ENCODE measurements around the gene EFHB. TPM values are rescaled to one million over a fixed set of nuclear protein-coding genes. Genes with fewer than 3 reads are reported as not detected.

Gene EFHB
- total and polyA plus RNA-seq, 2 of the 13 experiments (the other 11 are each of a cell fraction or from before 2014, with no cell fraction given): 0.15 to 0.42 TPM

DNA sequence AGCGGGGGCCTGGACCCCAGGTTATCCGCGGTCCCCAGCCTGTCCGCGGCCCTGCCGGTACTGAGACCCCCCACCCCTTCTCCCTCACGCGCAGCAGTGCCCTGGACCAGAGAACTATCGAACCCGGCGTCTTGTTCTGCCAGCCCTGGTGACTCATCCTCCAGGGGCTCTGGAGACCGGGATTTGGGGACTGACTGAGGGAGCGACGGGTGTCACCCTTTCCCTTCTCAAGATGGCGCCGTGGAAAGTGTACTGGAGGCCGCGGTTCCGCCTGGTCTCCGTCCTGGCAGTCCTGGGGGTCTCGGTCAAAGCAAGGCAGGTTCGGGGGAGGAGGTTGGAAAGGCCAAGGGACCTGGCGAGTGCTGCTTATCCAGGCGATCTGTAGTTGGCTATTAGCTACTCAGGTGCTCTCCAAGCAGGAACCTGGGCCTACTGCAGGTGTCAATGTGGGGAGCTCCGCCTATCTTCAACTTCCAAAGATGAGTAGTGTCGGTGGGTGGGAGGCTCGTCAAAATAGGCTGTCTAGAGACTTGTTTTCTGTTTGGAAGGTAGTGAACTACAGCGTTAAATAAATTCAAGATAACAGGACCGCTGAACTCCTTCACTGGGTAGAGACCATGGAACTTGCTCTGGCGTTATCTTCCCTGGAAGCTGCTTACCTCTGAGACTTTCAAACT, 13.7 kb upstream of the EFHB start (continued):
- no peak for TF ChIP-seq ZNF607 (CRISPR knock-in tag; IDR thresholded peaks at IDR 0.05; ENCODE audit: borderline replicate concordance)
- peak; percentile 15; the same call in 1 of the 2 replicates for TF ChIP-seq HDAC1 (CRISPR knock-in tag; IDR thresholded peaks at IDR 0.05)
- no peak for TF ChIP-seq ZSCAN22 (CRISPR knock-in tag; IDR thresholded peaks at IDR 0.05)
- TF ChIP-seq, protein P1, sequence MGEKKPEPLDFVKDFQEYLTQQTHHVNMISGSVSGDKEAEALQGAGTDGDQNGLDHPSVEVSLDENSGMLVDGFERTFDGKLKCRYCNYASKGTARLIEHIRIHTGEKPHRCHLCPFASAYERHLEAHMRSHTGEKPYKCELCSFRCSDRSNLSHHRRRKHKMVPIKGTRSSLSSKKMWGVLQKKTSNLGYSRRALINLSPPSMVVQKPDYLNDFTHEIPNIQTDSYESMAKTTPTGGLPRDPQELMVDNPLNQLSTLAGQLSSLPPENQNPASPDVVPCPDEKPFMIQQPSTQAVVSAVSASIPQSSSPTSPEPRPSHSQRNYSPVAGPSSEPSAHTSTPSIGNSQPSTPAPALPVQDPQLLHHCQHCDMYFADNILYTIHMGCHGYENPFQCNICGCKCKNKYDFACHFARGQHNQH (CRISPR knock-in tag; IDR thresholded peaks at IDR 0.05): no peak
- TF ChIP-seq NR2F6 (IDR thresholded peaks at IDR 0.05): no peak
- no peak for TF ChIP-seq NR2F6 (CRISPR knock-in tag; IDR thresholded peaks at IDR 0.05)
- no peak for TF ChIP-seq ZNF326 (CRISPR knock-in tag; IDR thresholded peaks at IDR 0.05; ENCODE audit: borderline replicate concordance)
- TF ChIP-seq ZNF792 (CRISPR knock-in tag; IDR thresholded peaks at IDR 0.05): no peak
- TF ChIP-seq, protein P2, sequence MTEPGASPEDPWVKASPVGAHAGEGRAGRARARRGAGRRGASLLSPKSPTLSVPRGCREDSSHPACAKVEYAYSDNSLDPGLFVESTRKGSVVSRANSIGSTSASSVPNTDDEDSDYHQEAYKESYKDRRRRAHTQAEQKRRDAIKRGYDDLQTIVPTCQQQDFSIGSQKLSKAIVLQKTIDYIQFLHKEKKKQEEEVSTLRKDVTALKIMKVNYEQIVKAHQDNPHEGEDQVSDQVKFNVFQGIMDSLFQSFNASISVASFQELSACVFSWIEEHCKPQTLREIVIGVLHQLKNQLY (CRISPR knock-in tag; IDR thresholded peaks at IDR 0.05): no peak
- no peak for TF ChIP-seq ZFP41 (CRISPR knock-in tag; IDR thresholded peaks at IDR 0.05; ENCODE audit: borderline replicate concordance)
- TF ChIP-seq MED8 (CRISPR knock-in tag; IDR thresholded peaks at IDR 0.05; ENCODE audit: insufficient replicate concordance): no peak
- no peak for TF ChIP-seq ZBTB42 (CRISPR knock-in tag; IDR thresholded peaks at IDR 0.05)
- TF ChIP-seq ZNF235 (CRISPR knock-in tag; IDR thresholded peaks at IDR 0.05; ENCODE audit: borderline replicate concordance): no peak; the same call in 1 of the 2 replicates
- TF ChIP-seq ZNF773 (CRISPR knock-in tag; IDR thresholded peaks at IDR 0.05; ENCODE audit: borderline replicate concordance): no peak
- TF ChIP-seq, protein P3, sequence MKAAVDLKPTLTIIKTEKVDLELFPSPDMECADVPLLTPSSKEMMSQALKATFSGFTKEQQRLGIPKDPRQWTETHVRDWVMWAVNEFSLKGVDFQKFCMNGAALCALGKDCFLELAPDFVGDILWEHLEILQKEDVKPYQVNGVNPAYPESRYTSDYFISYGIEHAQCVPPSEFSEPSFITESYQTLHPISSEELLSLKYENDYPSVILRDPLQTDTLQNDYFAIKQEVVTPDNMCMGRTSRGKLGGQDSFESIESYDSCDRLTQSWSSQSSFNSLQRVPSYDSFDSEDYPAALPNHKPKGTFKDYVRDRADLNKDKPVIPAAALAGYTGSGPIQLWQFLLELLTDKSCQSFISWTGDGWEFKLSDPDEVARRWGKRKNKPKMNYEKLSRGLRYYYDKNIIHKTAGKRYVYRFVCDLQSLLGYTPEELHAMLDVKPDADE (CRISPR knock-in tag; IDR thresholded peaks at IDR 0.05): no peak
- TF ChIP-seq HMG20A (CRISPR knock-in tag; IDR thresholded peaks at IDR 0.05; ENCODE audit: borderline replicate concordance): no peak
- TF ChIP-seq, protein P4, sequence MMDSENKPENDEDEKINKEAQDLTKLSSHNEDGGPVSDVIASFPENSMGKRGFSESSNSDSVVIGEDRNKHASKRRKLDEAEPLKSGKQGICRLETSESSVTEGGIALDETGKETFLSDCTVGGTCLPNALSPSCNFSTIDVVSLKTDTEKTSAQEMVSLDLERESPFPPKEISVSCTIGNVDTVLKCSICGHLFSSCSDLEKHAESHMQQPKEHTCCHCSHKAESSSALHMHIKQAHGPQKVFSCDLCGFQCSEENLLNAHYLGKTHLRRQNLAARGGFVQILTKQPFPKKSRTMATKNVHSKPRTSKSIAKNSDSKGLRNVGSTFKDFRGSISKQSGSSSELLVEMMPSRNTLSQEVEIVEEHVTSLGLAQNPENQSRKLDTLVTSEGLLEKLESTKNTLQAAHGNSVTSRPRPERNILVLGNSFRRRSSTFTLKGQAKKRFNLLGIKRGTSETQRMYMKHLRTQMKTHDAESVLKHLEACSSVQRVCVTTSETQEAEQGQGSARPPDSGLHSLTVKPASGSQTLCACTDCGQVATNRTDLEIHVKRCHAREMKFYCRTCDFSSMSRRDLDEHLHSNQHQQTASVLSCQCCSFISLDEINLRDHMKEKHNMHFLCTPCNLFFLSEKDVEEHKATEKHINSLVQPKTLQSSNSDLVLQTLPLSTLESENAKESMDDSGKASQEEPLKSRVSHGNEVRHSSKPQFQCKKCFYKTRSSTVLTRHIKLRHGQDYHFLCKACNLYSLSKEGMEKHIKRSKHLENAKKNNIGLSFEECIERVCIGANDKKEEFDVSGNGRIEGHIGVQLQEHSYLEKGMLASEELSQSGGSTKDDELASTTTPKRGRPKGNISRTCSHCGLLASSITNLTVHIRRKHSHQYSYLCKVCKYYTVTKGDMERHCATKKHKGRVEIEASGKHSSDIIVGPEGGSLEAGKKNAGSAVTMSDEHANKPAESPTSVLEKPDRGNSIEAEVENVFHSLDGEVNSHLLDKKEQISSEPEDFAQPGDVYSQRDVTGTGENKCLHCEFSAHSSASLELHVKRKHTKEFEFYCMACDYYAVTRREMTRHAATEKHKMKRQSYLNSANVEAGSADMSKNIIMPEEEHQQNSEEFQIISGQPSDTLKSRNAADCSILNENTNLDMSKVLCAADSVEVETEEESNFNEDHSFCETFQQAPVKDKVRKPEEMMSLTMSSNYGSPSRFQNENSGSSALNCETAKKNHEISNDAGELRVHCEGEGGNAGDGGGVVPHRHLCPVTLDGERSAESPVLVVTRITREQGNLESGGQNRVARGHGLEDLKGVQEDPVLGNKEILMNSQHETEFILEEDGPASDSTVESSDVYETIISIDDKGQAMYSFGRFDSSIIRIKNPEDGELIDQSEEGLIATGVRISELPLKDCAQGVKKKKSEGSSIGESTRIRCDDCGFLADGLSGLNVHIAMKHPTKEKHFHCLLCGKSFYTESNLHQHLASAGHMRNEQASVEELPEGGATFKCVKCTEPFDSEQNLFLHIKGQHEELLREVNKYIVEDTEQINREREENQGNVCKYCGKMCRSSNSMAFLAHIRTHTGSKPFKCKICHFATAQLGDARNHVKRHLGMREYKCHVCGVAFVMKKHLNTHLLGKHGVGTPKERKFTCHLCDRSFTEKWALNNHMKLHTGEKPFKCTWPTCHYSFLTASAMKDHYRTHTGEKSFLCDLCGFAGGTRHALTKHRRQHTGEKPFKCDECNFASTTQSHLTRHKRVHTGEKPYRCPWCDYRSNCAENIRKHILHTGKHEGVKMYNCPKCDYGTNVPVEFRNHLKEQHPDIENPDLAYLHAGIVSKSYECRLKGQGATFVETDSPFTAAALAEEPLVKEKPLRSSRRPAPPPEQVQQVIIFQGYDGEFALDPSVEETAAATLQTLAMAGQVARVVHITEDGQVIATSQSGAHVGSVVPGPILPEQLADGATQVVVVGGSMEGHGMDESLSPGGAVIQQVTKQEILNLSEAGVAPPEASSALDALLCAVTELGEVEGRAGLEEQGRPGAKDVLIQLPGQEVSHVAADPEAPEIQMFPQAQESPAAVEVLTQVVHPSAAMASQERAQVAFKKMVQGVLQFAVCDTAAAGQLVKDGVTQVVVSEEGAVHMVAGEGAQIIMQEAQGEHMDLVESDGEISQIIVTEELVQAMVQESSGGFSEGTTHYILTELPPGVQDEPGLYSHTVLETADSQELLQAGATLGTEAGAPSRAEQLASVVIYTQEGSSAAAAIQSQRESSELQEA (CRISPR knock-in tag; IDR thresholded peaks at IDR 0.05; ENCODE audit: not compliant biosample characterization): no peak
- TF ChIP-seq REXO4 (CRISPR knock-in tag; IDR thresholded peaks at IDR 0.05; ENCODE audit: borderline replicate concordance): no peak
- TF ChIP-seq NCOA2 (CRISPR knock-in tag; IDR thresholded peaks at IDR 0.05): no peak
- no peak; the same call in 1 of the 2 replicates for TF ChIP-seq ZFP82 (CRISPR knock-in tag; IDR thresholded peaks at IDR 0.05; ENCODE audit: borderline replicate concordance)

All from HepG2 (cell line).